Lung microvascular endothelial cell (primary cell): ENCODE measurements around the gene HMCN2. TPM values are rescaled to one million over a fixed set of nuclear protein-coding genes. Genes with fewer than 3 reads are reported as not detected.
A peak's percentile ranks its signal among the peaks of the same experiment; 100 is the strongest.

Source experiments
- DNase-seq, 2 donors: peaks; one replicate each; pipeline versions ENCODE4 v3.0.0 to v3.0.0-alpha.2; 2010; ENCODE audit warnings: low read depth in 2 of 2
- total RNA-seq: library from RNA; depleted of rRNA; stranded (reverse); fragments of >200 nt; gene quantifications from 2 replicates; pipeline ENCODE4 v1.2.1, GENCODE V29; 2014

Gene HMCN2
- total RNA-seq, 1 donor from 2014 or later: under 0.01 TPM

DNA sequence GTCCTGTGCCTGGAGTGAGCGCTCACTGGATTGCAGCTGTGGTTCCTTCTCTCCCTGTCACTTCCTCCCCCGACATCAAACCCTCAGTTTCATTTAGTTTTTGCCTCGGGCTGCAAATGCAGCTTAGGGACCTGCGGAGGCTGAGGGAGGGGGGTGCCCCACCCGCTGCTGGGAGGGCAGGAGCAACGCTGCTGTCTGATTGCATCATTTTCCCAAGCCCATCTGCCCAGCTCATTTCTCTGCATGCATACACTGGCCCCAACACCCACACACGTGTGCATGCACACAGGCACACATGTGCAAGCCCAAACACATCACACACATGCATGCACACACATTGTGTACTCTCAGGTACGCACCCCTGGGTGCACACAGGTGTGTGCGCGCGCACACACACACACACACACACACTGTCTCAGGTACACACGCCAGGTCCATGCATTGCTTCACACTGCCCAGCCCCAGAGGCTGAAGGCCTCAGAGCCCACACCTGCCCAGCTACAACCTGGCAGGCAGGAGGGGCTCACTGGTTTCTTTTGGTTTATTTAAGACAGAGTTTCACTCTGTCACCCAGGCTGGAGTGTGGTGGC lies 182.6 kb downstream of the HMCN2 start:
- no peak for DNase-seq

DNA sequence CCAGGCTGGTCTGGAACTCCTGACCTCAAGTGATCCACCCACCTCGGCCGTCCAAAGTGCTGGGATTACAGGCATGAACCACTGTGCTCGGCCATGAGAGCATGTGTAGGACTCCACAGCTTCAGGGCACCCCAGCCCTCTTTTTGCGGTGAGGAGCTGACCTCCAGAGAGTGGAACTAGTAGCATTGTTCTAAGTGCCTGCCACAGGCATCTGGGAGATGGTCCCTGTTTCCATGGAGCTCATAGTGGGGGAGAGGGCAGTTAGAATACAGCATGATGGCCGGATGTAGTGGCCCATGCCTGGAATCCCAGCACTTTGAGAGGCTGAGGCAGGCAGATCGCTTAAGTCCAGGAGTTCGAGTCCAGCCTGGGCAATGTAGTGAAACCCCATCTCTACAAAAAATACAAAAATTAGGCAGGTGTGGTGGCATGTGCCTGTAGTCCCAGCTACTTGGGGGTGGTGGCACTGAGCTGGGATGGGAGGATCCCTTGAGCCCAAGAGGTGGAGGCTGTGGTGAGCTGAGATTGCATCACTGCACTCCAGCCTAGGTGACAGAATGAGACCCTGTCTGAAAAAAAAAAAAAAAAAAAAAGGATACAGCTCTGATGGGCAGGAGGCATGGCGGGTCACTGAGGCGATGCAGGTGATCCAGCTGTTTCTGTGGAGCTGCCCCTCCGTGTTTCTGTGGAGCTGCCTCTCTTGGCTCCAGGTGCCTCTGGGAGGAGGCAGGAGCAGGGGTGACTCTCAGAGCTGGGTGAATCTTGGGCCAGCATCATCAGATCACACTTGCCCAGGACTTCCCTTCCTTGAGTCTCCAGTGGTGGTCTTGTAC lies 183.4 kb downstream of the HMCN2 start:
- no peak for DNase-seq

DNA sequence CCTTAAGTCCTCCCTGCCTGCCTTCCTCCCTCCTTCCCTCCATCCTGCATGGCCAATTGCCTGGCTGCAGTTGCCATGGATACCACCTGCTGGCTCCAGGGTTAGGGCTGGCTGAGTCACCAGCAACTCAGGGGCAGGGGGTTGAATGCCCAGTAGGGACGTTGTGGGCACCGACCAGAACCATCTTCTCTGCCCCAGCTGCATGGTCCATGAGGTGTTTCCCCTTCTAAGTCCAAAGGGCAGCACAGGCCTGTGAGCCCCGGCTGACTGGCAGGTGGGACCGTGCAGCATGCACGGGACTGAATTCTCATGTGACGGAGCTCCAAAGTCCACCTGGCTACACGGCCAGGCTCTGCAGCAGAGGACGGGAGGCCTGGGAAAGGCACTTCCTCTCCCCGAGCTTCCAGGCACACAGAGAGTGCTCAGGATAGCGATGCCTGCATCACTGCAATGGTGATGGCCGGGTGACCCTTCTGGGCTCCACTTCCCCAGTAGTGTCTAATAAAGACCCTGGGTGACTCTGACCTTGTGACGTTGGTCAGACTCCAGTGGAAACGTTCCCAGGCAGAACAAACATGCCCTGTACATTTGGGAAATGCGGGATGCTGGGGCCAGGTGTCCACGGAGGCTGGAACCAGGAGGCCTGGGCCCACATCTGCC lies 184.9 kb downstream of the HMCN2 start:
- DNase-seq: no peak

DNA sequence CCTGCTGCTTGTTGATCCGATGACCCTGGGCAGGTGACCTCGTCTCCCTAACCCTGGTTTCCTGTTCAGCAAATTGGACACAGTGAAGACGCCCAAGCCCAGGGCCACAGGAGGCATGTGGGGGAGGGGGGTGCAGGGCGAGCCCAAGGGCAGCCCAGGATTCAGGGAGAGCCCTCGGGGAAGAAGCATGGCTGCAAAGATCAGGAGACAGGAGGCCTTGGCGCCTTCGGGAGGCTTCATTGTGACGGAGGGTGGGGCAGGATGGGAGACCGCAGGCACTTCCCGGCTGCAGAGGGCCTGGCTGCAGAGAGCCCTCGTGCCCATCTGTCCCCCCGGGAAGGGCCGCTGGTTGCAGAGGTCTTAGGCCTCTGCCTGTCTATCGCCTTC lies 185.4 kb downstream of the HMCN2 start:
- no peak for DNase-seq

DNA sequence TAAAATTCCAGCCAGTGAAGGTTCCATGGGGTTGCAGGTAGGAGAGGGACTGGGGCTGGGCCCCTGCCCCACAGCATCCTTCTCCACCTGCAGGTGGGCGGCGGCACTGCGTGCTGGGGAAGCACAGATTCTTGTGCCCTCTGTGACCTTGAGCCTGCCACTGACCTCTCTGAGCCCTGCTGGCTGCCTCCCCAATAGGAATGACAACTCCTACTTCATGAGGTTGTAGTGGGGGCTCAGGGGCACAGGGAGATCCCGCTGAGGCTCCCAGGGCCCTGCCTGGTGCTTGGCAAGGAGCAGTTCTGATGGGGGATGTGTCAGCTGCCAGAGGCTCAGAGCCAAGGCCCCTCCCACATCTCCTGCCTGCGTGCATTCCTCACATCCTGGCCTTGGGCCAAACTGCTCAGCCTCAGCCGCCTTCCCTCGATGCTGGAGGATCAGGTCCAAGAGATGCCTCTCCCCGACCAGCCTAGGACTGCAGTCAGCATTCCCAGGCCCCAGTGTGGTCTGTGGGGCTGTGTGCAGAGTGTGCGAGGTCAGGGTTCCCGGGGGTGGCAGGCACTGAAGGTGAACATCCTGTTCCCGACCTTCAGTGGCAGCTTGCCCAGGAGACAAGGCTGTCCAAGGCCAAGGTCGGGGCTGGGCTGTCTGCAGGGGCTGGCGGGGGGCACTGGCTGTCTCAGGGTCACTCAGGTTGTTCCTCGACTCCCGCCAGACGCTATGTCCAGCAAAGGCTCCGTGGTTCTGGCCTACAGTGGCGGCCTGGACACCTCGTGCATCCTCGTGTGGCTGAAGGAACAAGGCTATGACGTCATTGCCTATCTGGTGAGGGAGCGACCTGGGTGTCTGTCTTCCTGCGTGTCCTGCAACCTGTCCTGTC lies 186.2 kb downstream of the HMCN2 start:
- peak; percentile 74 to 93 for DNase-seq

DNA sequence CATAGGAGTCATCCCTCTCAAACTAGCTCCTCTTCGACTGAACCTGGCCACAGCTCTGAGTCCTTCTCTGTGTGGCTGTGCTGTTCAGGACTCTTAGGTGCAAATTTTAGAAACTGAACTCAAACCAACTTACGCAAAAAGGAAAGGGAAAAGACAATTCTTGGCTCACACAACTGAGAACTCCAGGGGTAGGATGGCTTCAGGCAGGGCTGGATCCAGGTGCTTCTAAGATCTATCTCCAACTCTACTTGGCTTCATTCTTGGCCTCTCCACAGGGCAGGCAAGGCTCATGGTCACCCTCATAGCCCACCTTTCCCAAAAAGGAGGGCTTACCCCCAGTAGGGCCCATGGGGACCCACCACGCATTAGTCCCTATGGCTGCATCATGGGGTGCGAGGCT lies 187.3 kb downstream of the HMCN2 start:
- DNase-seq: no peak

DNA sequence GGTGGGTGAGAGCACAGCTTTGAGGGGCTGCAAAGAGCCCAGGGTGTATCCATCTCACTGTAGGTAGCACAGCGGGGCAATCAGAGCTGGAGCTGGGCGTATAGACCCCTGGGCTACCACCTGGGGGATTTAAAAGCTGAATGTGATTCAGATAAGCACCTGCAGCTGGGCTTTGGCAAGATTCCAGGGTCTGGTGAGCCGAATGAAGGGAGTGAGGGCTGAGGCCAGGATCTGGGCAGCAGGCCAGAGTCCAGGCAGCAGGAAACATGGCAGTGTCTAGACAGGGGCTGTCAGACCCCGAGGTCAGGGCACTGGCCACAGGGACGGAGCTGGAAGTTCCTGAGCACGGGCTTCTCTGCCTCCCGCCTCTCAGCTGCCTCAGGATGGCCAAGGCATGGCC lies 187.9 kb downstream of the HMCN2 start:
- peak; percentile 75 to 92 for DNase-seq

DNA sequence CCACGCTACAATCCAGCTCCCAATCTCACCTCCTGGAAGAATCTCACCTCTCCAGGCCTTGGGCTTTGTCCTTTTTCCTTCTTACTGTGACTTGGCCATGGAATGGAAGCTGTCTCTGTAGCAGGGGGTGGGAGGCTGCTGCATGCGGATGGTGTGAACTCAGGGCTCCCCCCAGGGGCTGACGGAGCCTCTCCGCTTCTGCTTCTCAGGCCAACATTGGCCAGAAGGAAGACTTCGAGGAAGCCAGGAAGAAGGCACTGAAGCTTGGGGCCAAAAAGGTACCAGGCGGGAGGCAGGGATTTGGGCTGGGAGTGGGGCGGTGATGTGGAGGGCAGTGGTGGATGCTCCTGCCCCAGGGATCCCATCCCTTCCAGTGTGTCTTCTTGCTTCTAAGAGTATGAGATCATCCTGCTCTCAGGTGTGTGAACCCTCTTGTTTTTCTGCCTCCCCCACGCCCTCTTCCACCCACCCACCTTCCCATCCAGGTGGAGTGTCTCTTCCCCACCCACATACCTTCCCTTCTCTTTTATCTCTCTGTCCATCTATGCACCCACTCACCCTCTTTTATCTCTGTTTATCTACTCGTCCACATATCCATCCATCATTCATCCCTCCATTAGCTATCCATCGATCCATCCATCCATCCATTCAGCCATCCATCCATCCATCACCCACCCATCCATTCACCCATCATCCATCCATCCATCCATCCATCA lies 188.7 kb downstream of the HMCN2 start:
- DNase-seq: no peak

DNA sequence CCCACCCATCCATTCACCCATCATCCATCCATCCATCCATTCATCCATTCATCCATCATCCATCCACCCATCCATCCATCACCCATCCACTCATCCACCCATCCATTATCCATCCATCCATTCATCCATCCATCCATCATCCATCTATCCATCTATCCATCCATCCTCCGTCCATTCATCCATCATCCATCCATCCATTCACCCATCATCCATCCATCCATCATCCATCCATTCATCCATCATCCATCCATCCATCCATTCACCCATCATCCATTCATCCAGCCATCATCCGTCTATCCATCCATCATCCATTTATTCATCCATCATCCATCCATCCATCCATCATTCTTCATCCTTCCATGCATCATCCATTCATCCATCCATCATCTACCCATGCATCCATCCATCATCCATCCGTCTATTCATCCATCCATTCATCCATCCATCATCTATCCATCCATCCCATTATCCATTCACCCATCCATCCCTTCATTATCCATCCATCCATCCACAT lies 189.3 kb downstream of the HMCN2 start:
- DNase-seq: no peak

DNA sequence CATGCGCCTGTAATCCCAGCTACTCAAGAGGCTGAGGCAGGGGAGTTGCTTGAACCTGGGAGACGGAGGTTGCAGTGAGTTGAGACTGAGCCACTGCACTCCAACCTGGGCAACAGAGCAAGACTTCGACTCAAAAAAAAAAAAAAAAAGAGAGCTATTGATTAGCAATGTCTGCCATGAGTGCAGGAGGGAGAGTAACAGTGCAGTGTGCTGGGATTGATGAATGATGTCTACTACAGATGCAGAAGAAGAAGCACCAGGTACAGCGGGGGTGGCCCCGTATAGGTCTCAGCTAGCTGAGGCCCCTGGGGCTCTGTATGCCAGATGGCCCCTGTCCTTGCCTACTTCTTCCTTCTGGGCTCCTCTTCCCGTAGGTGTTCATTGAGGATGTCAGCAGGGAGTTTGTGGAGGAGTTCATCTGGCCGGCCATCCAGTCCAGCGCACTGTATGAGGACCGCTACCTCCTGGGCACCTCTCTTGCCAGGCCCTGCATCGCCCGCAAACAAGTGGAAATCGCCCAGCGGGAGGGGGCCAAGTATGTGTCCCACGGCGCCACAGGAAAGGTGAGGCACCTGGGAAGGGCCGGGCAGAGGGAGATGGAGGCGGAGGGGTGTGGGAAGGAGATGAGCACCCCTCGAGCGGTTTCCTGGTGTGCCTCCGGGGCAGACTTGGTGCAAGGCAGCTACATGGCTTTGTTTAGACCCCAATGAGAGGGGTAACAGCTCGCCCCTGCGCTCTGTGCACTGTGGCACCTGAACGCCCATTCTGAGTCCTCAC lies 192.7 kb downstream of the HMCN2 start:
- DNase-seq: no peak

DNA sequence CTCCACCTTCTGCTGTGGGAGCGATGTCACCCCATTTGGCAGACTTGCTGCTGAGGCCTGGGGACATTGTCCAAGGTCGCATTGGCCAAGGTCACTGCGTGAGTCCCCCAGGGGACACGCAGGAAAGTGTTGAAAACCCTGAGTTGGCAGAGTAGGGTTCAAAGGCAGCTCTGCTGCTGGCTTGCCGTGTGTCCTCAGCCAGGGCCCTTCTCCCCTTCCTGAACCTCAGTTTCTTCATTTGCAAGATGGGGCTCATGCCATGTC lies 193.2 kb downstream of the HMCN2 start:
- DNase-seq: no peak

DNA sequence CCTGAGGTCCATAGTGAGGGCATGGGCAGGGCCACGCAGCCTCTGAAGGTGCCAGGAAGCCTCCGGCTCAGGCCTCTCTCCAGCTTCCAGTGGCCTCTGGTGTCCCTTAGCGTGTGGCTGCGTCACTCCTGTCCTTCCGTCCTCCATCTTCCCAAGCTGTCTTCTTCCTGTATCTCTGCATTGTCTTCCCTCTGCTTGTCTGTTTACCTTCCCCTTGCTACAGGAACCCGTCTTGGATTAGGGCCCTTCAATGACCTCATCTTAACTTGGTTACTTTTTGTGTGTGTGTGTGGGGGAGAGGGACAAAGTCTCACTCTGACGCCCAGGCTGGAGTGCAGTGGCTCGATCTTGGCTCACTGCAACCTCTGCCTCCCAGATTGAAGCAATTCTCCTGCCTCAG lies 193.6 kb downstream of the HMCN2 start:
- no peak for DNase-seq

DNA sequence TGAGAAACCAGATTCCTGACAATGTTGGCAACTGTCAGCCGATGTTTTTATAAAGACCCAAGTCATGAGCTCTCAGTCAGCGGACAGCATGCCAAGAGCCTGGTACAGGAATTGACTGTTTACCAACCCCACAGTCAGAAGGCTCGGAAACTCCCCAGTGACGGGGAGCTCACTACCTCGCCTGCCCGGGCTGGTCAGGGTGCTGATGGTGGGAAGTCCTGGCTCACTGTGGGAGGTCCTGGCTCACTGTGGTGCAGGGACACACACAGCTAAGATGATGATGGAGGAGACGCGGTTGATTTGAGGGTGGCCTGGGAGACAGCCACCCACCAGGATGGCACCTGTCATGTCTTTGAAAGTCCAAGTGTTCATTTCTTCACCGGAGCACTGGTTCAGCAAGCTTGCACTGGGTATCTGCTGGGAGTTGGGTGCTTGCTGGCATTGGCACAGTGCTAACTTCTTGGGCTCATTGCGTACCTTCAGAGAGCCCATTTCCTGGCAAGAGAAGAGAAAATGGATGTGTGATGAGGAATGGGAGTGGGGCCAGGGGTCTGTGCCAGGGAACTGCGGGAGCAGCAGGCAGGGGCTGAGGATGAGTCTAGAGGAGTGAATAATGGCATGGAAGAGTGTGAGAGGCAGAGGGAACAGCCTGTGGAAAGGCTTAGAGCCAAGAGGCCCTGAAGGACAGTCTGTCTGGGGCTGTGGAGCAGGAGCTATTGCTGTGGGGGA lies 194.5 kb downstream of the HMCN2 start:
- DNase-seq: no peak

DNA sequence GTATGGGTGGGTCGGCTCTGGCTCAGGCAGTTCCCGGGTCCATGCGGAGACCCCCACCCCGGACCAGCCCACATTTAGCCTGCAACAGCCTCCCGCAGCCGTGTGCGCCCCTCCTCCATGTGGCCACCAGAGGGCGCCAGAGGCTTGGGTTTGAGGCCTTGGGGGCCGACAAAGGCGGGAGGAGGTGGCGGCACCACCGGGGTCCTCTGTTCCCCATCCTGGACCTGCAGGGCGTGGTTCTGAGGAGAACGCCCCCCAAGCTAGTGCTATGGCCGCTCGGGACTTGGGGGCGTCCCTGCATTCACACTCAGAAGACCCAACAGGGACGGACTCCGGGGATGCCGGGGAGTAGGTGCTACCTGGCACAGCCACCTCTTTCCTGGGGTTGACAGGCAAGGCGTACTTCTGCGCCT lies 195.7 kb downstream of the HMCN2 start:
- DNase-seq: peak; percentile 41 to 59

DNA sequence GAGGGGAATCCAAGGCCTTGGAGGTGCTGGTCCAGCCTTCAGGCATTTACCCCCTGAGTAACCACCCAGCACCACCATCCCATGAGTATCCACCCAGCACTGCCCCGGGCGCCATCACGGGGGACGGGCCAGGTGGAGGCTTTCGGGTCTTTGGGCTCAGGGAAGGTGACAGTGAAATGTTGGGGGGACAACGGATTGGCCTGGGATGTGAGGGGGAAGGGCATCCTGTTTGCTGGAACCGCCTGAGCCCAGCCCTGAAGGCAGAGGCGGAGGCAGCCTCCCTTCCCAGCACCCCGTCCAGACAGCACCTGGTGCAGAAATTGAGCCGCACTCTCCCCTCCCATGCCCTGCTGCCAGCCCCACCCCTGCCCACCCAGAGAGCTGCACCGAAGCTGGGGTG lies 196.2 kb downstream of the HMCN2 start:
- no peak for DNase-seq

DNA sequence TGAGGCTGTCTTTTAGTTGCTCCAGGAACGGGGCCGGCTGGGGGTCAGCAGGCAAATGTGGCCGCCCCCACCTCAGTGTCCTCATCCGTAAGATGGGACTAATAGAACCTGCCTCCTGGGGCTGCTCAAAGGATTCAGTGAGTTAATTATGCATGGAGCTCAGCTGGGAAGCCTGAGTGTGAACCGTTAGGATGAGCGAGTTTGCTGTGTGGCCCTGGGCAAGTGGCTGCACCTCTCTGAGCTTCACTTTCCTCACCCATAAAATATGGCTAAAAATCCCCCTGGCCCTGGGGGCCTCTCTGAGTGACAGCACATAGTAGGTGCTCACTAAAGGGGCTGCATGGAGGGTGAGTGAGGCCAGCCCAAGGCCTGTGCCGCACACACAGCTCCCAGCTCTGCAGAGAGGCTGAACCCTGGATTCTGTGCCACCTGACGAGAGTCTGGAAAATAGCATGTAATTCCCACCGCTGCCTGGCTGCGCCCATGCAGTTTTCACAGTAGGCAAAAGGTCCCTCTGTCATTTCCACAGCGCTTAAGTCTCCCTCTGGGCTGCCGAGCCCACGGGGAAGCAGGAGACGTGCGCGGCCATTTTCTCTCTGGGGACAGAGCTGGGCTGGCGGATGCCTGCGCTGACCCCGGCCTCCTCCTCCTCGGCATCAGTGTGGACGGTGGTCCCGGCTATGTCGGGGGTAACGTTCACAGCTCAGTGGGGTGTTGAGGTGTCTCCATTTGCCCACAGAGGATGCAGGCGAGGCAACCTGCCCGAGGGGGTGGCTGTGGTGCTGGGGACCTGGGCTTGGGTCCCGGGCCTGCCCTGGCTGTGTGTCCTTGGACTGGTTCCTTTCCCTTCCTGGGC lies 197.4 kb downstream of the HMCN2 start:
- no peak for DNase-seq

DNA sequence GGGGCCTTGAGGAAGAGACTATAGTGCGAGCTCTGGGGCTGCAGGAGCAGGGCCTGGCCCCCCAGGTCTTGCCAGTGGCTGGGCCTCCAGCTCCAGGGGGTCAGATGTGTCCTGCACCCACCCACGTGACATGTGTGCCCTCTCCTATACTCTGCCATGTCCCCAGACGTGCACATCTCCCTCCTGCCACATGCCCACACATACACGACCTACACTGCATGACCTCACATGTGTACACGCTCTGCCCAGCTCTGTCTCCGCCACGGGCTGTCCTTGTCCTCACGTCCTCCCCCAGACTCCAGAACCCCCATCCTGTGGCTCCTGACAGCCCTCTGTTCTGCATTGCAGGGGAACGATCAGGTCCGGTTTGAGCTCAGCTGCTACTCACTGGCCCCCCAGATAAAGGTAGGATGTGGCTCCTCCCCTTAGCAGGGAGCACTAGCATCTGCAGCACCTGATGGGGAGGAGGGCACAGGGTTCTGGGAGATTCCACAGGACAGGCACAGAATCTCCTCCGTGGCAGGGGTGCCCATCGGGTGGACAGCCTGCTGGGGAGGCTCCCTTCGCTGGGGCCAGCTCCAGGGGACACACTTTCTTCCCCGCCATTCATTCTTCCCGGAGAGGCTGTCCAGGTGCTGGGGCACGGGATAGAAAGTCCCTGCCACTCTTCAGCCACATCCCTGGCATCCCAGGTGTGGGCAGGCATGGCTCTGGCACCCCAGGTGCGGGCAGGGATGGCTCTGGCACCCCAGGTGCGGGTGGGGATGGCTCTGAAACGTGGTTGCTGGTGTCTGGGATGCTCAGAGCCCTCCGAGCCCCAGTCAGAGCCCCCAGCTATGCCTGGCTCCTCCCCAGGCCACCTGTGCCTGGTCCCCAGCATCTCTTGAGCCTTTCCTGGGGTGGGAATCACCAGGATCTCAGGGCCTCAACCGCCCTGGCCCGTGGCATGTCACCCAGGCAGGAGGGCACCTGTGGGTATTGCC lies 198.5 kb downstream of the HMCN2 start:
- DNase-seq: no peak
